ENCODE results near the gene AVPR1A. TPM values are rescaled to one million over a fixed set of nuclear protein-coding genes. Genes with fewer than 3 reads are reported as not detected.

AVPR1A gene
- total and polyA plus RNA-seq, 2 donors, result 1.6 to 1.7 TPM

GRCh38 chr12:63152321-63152700 lies 1.3 kb upstream of the AVPR1A start:
- Histone ChIP-seq H3K4me3 (ENCODE audit: low read length in 2 of 2) (no peak overlapping the region), H3K4me1 (ENCODE audit: control insufficient read depth in 2 of 2, insufficient read depth in 2 of 2, low read length in 2 of 2) (peaks cover 12 to 28% of the 10 kb centered on the region in 2 donors), H3K36me3 (ENCODE audit: control insufficient read depth in 2 of 2, insufficient read depth in 2 of 2, low read length in 1 of 2) (no peaks in the 10 kb centered on the region), H3K9me3 (ENCODE audit: control insufficient read depth in 2 of 2, insufficient read depth in 1 of 2, low read length in 1 of 2) (peaks cover 0 to 4% of the 10 kb centered on the region in 2 donors), H3K27me3 (ENCODE audit: control insufficient read depth in 2 of 2, insufficient read depth in 1 of 2, low read length in 1 of 2) (peaks cover 12 to 45% of the 10 kb centered on the region in 2 donors), H3K27ac (ENCODE audit: low read depth in 1 of 2, low read length in 1 of 2) (no peak overlapping the region)
- WGBS, result 26% methylated on average over 7 of the region's 7 CpGs
- DNase-seq (ENCODE audit: low read depth in 6 of 9, low spot score in 9 of 9), result no peak

GRCh38 chr12:63151623-63152320 lies 771 bp upstream of the AVPR1A start:
- peak overlapping the region; percentile 24 to 46 for H3K4me3 ChIP-seq (ENCODE audit: low read length in 2 of 2)
- H3K36me3 ChIP-seq (ENCODE audit: control insufficient read depth in 2 of 2, insufficient read depth in 2 of 2, low read length in 1 of 2), result no peaks in the 10 kb centered on the region
- DNase-seq (ENCODE audit: low read depth in 6 of 9, low spot score in 9 of 9), result peak; percentile 34 to 86 (median 66)
- H3K4me1 ChIP-seq (ENCODE audit: control insufficient read depth in 2 of 2, insufficient read depth in 2 of 2, low read length in 2 of 2), result peaks cover 12 to 28% of the 10 kb centered on the region in 2 donors
- WGBS, result 3% methylated on average over 26 of the region's 26 CpGs
- H3K27ac ChIP-seq (ENCODE audit: low read depth in 1 of 2, low read length in 1 of 2), result no peak overlapping the region
- H3K27me3 ChIP-seq (ENCODE audit: control insufficient read depth in 2 of 2, insufficient read depth in 1 of 2, low read length in 1 of 2), result peaks cover 12 to 49% of the 10 kb centered on the region in 2 donors
- peaks cover 0 to 4% of the 10 kb centered on the region in 2 donors for H3K9me3 ChIP-seq (ENCODE audit: control insufficient read depth in 2 of 2, insufficient read depth in 1 of 2, low read length in 1 of 2)

GRCh38 chr12:63149909-63150712 lies 890 bp downstream of the AVPR1A start:
- Histone ChIP-seq H3K9me3 (ENCODE audit: control insufficient read depth in 2 of 2, insufficient read depth in 1 of 2, low read length in 1 of 2) (peaks cover 0 to 4% of the 10 kb centered on the region in 2 donors), H3K4me3 (ENCODE audit: low read length in 2 of 2) (peak overlapping the region; percentile 24 to 46), H3K36me3 (ENCODE audit: control insufficient read depth in 2 of 2, insufficient read depth in 2 of 2, low read length in 1 of 2) (no peaks in the 10 kb centered on the region), H3K27ac (ENCODE audit: low read depth in 1 of 2, low read length in 1 of 2) (no peak overlapping the region), H3K27me3 (ENCODE audit: control insufficient read depth in 2 of 2, insufficient read depth in 1 of 2, low read length in 1 of 2) (peaks cover 12 to 49% of the 10 kb centered on the region in 2 donors), H3K4me1 (ENCODE audit: control insufficient read depth in 2 of 2, insufficient read depth in 2 of 2, low read length in 2 of 2) (peaks cover 12 to 28% of the 10 kb centered on the region in 2 donors)
- WGBS, result 6% methylated on average over 75 of the region's 75 CpGs
- peak in 5 of 9 donors; percentile 44 to 77 (median 57) for DNase-seq (ENCODE audit: low read depth in 6 of 9, low spot score in 9 of 9)

GRCh38 chr12:63144556-63144955 lies 6.4 kb downstream of the AVPR1A start:
- Histone ChIP-seq H3K27ac (ENCODE audit: low read depth in 1 of 2, low read length in 1 of 2) (no peak overlapping the region), H3K27me3 (ENCODE audit: control insufficient read depth in 2 of 2, insufficient read depth in 1 of 2, low read length in 1 of 2) (peaks cover 0 to 18% of the 10 kb centered on the region in 2 donors), H3K36me3 (ENCODE audit: control insufficient read depth in 2 of 2, insufficient read depth in 2 of 2, low read length in 1 of 2) (no peaks in the 10 kb centered on the region), H3K9me3 (ENCODE audit: control insufficient read depth in 2 of 2, insufficient read depth in 1 of 2, low read length in 1 of 2) (no peaks in the 10 kb centered on the region), H3K4me3 (ENCODE audit: low read length in 2 of 2) (no peak overlapping the region), H3K4me1 (ENCODE audit: control insufficient read depth in 2 of 2, insufficient read depth in 2 of 2, low read length in 2 of 2) (no peaks in the 10 kb centered on the region)
- WGBS, result 98% methylated on average over 3 of the region's 3 CpGs
- no peak for DNase-seq (ENCODE audit: low read depth in 6 of 9, low spot score in 9 of 9)

- no peak for DNase-seq (ENCODE audit: low read depth in 6 of 9, low spot score in 9 of 9)
- Histone ChIP-seq H3K36me3 (ENCODE audit: control insufficient read depth in 2 of 2, insufficient read depth in 2 of 2, low read length in 1 of 2) (no peaks in the 10 kb centered on the region), H3K4me1 (ENCODE audit: control insufficient read depth in 2 of 2, insufficient read depth in 2 of 2, low read length in 2 of 2) (no peaks in the 10 kb centered on the region), H3K27me3 (ENCODE audit: control insufficient read depth in 2 of 2, insufficient read depth in 1 of 2, low read length in 1 of 2) (no peaks in the 10 kb centered on the region), H3K27ac (ENCODE audit: low read depth in 1 of 2, low read length in 1 of 2) (no peak overlapping the region), H3K4me3 (ENCODE audit: low read length in 2 of 2) (no peak overlapping the region), H3K9me3 (ENCODE audit: control insufficient read depth in 2 of 2, insufficient read depth in 1 of 2, low read length in 1 of 2) (no peaks in the 10 kb centered on the region)
- 96% methylated on average over 4 of the region's 4 CpGs for WGBS
Observed at GRCh38 chr12:63138488-63138887, 12.5 kb downstream of the AVPR1A start.

- H3K36me3 ChIP-seq (ENCODE audit: control insufficient read depth in 2 of 2, insufficient read depth in 2 of 2, low read length in 1 of 2), result no peaks in the 10 kb centered on the region
- WGBS, result 97% methylated on average over 4 of the region's 4 CpGs
Observed at GRCh38 chr12:63133981-63134380, 17.0 kb downstream of the AVPR1A start.

GRCh38 chr12:63132201-63132600 lies 18.8 kb downstream of the AVPR1A start:
- Histone ChIP-seq H3K27me3 (ENCODE audit: control insufficient read depth in 2 of 2, insufficient read depth in 1 of 2, low read length in 1 of 2) (no peaks in the 10 kb centered on the region), H3K9me3 (ENCODE audit: control insufficient read depth in 2 of 2, insufficient read depth in 1 of 2, low read length in 1 of 2) (no peaks in the 10 kb centered on the region), H3K27ac (ENCODE audit: low read depth in 1 of 2, low read length in 1 of 2) (no peak overlapping the region), H3K4me3 (ENCODE audit: low read length in 2 of 2) (no peak overlapping the region), H3K4me1 (ENCODE audit: control insufficient read depth in 2 of 2, insufficient read depth in 2 of 2, low read length in 2 of 2) (no peaks in the 10 kb centered on the region), H3K36me3 (ENCODE audit: control insufficient read depth in 2 of 2, insufficient read depth in 2 of 2, low read length in 1 of 2) (no peaks in the 10 kb centered on the region)
- no peak for DNase-seq (ENCODE audit: low read depth in 6 of 9, low spot score in 9 of 9)
- 99% methylated on average over 1 of the region's 1 CpG for WGBS

More at GRCh38 chr12:63133981-63134380, 17.0 kb downstream of the AVPR1A start:
- no peaks in the 10 kb centered on the region for H3K4me1 ChIP-seq (ENCODE audit: control insufficient read depth in 2 of 2, insufficient read depth in 2 of 2, low read length in 2 of 2)
- H3K27me3 ChIP-seq (ENCODE audit: control insufficient read depth in 2 of 2, insufficient read depth in 1 of 2, low read length in 1 of 2), result no peaks in the 10 kb centered on the region
- H3K4me3 ChIP-seq (ENCODE audit: low read length in 2 of 2), result no peak overlapping the region
- H3K27ac ChIP-seq (ENCODE audit: low read depth in 1 of 2, low read length in 1 of 2), result no peak overlapping the region
- no peak for DNase-seq (ENCODE audit: low read depth in 6 of 9, low spot score in 9 of 9)
- H3K9me3 ChIP-seq (ENCODE audit: control insufficient read depth in 2 of 2, insufficient read depth in 1 of 2, low read length in 1 of 2), result no peaks in the 10 kb centered on the region

- DNase-seq (ENCODE audit: low read depth in 6 of 9, low spot score in 9 of 9), result no peak
- Histone ChIP-seq H3K4me3 (ENCODE audit: low read length in 2 of 2) (no peak overlapping the region), H3K36me3 (ENCODE audit: control insufficient read depth in 2 of 2, insufficient read depth in 2 of 2, low read length in 1 of 2) (no peaks in the 10 kb centered on the region), H3K9me3 (ENCODE audit: control insufficient read depth in 2 of 2, insufficient read depth in 1 of 2, low read length in 1 of 2) (no peaks in the 10 kb centered on the region), H3K27me3 (ENCODE audit: control insufficient read depth in 2 of 2, insufficient read depth in 1 of 2, low read length in 1 of 2) (no peaks in the 10 kb centered on the region), H3K27ac (ENCODE audit: low read depth in 1 of 2, low read length in 1 of 2) (no peak overlapping the region), H3K4me1 (ENCODE audit: control insufficient read depth in 2 of 2, insufficient read depth in 2 of 2, low read length in 2 of 2) (no peaks in the 10 kb centered on the region)
- 88% methylated on average over 2 of the region's 2 CpGs for WGBS
Observed at GRCh38 chr12:63129927-63130326, 21.1 kb downstream of the AVPR1A start.

- no peaks in the 10 kb centered on the region for H3K9me3 ChIP-seq (ENCODE audit: control insufficient read depth in 2 of 2, insufficient read depth in 1 of 2, low read length in 1 of 2)
- DNase-seq (ENCODE audit: low read depth in 6 of 9, low spot score in 9 of 9), result no peak
- no peak overlapping the region for H3K4me3 ChIP-seq (ENCODE audit: low read length in 2 of 2)
- H3K27ac ChIP-seq (ENCODE audit: low read depth in 1 of 2, low read length in 1 of 2), result no peak overlapping the region
- no peaks in the 10 kb centered on the region for H3K27me3 ChIP-seq (ENCODE audit: control insufficient read depth in 2 of 2, insufficient read depth in 1 of 2, low read length in 1 of 2)
- no peaks in the 10 kb centered on the region for H3K36me3 ChIP-seq (ENCODE audit: control insufficient read depth in 2 of 2, insufficient read depth in 2 of 2, low read length in 1 of 2)
- H3K4me1 ChIP-seq (ENCODE audit: control insufficient read depth in 2 of 2, insufficient read depth in 2 of 2, low read length in 2 of 2), result no peaks in the 10 kb centered on the region
Observed at GRCh38 chr12:63124778-63125177, 26.2 kb downstream of the AVPR1A start.

Measured in thymus (tissue), 11 donors.